ENCODE measurements around the gene CTLA4.

GRCh38 chr2:203853271-203853670 lies 14.3 kb upstream of the CTLA4 start:
- TF ChIP-seq CTCF (IDR thresholded peaks at IDR 0.05; ENCODE audit: low read depth, low read length) (no peak), EZH2phosphoT487 (IDR thresholded peaks at IDR 0.05; ENCODE audit: low read depth) (no peak)
